DMS 273 (cell line): ENCODE measurements around the gene DCTD.
A peak's percentile ranks its signal among the peaks of the same experiment; 100 is the strongest.

Experiments used
- DNase-seq: peaks from one replicate; lab custom pipeline; 2025; ENCODE audit not compliant: unreplicated experiment; lab: John Stamatoyannopoulos, UW

DCTD gene

GRCh38 chr4:182874304-182874751, 42.9 kb downstream of the DCTD start:
- no peak for DNase-seq

- DNase-seq = no peak
Measured at GRCh38 chr4:182873726-182874125, 43.5 kb downstream of the DCTD start.

DNA sequence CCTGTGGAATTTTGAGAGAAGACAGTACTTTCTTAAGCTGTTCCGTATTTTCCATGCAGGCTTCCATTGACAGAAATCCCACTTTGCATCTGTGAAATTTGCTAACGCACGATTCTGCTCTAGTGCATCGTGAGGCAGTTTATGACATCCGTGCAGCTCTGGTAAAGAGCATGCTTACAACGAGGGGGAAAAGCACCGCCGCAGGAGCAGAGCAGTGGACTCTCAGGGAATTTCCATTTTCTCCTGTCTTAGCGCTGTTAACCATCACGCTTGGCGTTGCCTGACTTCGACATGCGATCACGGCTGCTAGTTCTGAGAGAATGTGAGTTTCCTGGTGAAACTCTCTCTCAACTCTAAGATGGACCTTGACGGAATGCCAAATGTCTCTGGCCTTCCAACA, 43.9 kb downstream of the DCTD start:
- no peak for DNase-seq

DNA sequence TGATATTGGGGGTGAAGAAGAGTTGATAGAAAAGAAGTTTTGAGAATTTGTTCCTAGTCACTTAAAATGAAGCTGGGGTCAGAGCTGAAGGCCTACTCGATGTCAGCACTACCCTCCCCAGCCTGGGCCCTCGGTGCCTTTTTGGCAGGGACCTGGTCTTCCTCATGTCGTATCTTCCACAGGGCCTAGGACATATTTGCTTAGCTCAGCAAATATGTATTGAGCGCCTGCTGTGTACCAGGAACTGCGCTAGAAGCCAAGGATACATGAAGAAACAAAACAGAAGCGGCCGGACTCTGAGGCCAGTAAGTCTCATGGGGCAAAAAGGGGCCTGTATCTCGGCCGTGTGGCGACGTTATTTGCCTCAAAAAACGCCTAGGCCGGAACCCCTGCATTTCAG, 44.3 kb downstream of the DCTD start:
- no peak for DNase-seq

DNA sequence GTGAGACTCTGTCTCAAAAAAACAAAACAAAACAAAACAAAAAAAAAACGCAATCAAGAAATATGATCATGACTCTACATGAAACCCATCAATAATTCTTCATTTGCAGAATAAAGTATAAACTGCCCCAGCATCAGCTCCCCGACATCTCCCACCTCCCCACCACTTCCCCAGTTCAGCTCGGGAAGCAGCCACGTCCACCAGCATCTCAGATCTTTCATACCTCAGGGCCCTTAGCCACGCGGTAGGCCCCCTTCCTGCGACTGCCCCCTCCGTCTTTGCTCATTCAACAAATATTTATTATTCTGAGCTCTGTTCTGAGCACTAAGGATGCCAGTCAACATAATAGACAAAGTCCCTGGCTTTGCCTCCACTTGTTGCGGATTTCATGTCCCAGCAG, 45.6 kb downstream of the DCTD start:
- DNase-seq = no peak

- DNase-seq = peak; percentile 3
Measured at GRCh38 chr4:182869697-182870096, 47.5 kb downstream of the DCTD start.

DNA sequence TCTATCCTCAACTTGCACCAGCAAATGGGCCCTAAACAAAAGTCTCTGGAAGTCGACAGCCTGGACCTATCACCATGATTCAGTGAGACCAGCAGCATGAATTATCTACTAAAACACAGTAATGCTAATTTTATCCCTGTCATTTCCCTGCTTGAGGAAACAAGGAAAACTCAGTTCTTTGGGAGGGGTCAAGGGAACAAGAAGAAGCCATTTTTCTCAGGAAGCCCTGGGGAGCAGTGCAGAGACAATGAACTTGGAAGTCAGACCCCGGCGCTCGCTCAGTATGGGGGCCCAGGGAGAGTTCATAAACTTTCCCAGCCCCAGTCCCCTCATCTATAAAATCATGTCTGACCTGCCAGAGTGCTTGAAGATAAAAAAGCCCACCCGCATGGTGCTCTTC, 50.4 kb downstream of the DCTD start:
- DNase-seq = no peak

DNA sequence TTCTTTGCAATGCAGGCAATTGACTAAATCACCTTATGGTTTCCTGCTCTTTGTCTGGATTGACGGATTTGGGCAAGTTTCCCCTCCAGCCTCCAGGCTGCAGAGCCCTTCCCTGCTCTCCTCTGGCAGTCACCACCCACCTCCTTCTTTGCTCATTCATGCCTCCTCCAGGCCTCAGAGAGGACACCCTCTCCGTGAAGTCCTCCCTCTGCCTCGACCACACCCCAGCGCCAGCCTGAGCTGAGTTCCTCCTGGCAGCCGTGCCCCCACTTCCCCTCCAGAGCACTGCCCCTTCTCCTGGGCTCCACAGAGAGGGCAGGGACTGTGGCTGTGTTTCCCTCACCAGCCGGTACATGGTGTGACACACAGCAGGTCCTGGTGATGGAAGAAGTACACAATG, 53.7 kb downstream of the DCTD start:
- DNase-seq = no peak

DNA sequence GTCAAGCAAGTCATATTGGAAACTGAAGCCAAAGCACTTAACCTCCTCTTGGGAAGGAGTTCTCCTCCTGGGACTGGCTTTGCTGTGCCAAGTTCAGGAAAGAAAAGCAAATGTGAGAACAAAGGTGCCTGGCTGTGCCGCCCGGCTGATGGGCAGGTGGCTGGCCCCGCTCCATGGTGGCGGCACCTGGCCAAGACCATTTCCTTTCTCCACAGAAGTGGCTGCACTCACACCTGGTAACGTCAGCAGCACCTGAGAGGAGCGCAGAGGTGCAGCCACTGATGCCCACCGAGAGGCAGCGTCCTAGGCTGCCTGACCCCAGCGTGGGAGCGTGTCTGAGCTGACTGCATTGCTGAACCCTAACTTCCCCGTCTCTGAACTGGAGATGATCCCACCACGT, 54.3 kb downstream of the DCTD start:
- DNase-seq = no peak

- DNase-seq = no peak
Measured at GRCh38 chr4:182862141-182862875, 54.9 kb downstream of the DCTD start.

GRCh38 chr4:182861346-182861745, 55.8 kb downstream of the DCTD start:
- no peak for DNase-seq

DNA sequence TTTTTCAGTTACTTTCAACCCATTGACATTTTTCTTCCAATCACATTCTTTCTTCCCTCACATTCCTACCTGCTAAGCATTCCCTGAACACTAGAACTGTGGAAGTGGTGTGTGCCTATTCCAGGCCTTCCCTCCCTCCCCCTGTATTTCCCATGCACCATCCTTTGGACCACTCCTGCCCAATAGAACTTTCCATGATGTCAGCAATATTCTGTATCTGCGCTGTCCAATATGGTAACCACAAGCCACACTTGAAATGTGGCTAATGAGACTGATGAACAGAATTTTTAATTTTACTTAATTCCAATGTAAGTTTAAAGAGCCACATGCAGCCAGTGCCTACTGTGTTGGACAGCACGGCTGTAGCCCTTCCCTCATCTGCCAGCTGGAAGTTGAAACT, 57.5 kb downstream of the DCTD start:
- no peak for DNase-seq

GRCh38 chr4:182858711-182859110, 58.5 kb downstream of the DCTD start:
- DNase-seq = no peak

DNA sequence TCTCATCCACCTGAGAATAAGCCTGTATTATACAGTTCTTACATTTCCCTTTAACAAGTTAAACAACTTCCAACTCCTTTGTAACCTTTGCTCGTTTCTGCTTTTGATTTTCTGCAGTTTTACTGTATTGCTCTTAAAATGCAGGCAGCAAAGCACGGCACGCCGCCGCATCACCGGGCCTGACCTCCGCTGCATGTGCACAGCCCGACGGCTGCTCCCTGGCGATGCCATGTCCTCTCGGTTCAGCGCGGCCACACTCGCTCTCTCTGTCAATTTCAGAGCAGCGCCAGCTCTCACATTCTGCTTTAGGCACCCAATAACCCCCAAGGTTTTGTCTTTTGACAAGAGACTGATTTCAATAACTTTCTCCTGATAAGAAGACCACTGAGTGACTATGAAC, 60.3 kb downstream of the DCTD start:
- DNase-seq = no peak

GRCh38 chr4:182855877-182856276, 61.3 kb downstream of the DCTD start:
- no peak for DNase-seq

DNA sequence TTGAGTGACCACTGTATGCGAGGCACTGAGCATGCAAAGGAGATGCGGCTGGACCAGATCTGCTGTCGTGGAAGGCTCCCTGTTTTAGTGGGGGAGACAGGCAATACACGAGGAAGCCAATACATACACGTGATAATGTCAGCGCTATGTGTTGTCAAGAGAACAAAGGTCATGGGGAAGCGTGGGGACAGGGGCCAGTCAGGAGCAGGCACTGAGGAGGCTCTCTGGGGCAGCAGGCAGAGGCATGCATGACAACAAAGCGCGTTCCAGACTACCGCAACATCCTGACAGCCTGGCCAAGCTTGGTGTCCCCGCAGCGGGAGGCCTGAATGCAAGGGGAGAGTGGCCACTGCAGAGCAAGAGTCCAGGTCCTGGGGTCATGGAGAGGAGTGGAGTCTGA, 61.9 kb downstream of the DCTD start:
- no peak for DNase-seq

DNA sequence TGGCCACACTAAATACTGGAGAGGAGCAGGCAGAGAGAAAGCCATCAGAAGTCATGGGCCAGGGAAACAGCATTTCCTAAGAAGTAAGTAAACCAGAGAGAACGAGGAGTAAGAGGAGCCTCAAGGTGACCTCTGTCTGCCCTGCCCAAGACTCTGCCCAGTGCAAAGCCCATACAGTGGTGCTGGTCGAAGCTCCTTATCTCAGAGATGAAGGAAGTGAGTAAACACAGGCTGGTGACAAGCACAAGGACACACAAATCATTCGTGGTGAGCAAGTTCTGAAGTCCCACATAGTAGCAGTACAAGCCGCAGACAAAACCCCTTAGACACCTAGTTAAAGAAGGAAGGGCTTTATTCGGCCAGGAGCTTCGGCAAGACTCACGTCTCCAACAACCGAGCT, 62.7 kb downstream of the DCTD start:
- DNase-seq = no peak

GRCh38 chr4:182853731-182854330, 63.4 kb downstream of the DCTD start:
- DNase-seq = no peak

- no peak for DNase-seq
Measured at GRCh38 chr4:182848685-182849084, 68.5 kb downstream of the DCTD start.

DNA sequence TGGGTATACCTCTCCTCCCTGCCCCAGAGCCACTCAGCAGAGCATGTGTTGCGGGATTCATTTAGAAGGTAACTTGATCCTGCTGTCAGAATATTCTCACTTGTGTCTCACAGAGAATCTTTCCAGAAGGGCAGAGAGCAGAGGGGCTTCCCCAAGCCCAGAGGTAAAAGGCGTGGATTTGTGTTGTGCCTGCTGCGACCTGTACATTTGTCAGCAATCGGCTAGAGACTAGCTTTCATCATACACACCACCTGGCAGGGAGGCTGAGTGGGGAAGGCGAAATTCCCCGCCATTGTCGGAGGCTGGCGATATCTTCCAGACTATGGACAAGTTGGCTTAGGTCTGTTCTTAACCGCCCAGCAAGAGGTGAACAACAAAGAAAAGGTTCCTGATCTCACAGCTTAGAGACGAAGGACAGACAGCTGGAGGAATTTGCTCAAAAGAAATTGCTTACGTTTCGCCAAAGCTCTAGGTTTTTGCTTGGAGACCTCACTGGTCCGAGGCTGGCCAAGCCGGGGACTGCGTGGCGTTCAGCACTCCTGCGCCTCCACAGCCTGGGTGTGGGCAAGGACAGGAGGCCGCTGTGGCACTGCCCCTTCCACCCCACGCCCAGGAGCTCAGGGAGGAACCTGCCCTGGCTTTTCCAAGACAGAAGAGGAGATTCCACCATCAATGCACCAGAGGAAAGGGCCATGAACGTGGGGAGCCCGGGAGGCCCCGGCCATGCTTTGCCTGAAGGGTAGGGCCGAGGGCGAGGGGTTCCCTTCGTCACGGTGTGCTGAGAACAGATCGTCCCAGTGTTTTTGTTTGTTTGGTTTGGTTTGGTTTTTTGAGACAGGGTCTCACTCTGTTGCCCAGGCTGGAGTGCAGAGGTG, 69.4 kb downstream of the DCTD start:
- DNase-seq = no peak

- DNase-seq = no peak
Measured at GRCh38 chr4:182846036-182846435, 71.2 kb downstream of the DCTD start.

GRCh38 chr4:182845618-182846017, 71.6 kb downstream of the DCTD start:
- DNase-seq = no peak
